Measurements from ENCODE around the gene GMPS.
A peak's percentile ranks its signal among the peaks of the same experiment; 100 is the strongest.
"Not testable (repeated sequence)": the region's sequence is repeated elsewhere in the genome, so short reads cannot be mapped to it uniquely, and the experiment has no call there.

GMPS gene

GRCh38 chr3:155870133-155870944 is at the start of gene GMPS:
TSS of gene GMPS (plus strand) at chr3:155870650. CDS start at chr3:155870871, 221 bp downstream.
- DNase-seq (ENCODE audit: low read depth, low spot score), result peak; percentile 79

GRCh38 chr3:155828490-155829098 is 41.9 kb upstream of the GMPS start:
- not testable (repeated sequence) for DNase-seq (ENCODE audit: low read depth, low spot score)

- DNase-seq (ENCODE audit: low read depth, low spot score), result no peak
Observed at GRCh38 chr3:155835341-155836071, 34.9 kb upstream of the GMPS start.

- no peak for DNase-seq (ENCODE audit: low read depth, low spot score)
Observed at GRCh38 chr3:155843569-155843968, 26.9 kb upstream of the GMPS start.

GRCh38 chr3:155846119-155846518 is 24.3 kb upstream of the GMPS start:
- DNase-seq (ENCODE audit: low read depth, low spot score), result no peak

GRCh38 chr3:155847993-155848392 is 22.5 kb upstream of the GMPS start:
- no peak for DNase-seq (ENCODE audit: low read depth, low spot score)

GRCh38 chr3:155849404-155849803 is 21.0 kb upstream of the GMPS start:
- DNase-seq (ENCODE audit: low read depth, low spot score), result not testable (repeated sequence)

GRCh38 chr3:155852341-155852740 is 18.1 kb upstream of the GMPS start:
- no peak for DNase-seq (ENCODE audit: low read depth, low spot score)

- no peak for DNase-seq (ENCODE audit: low read depth, low spot score)
Observed at GRCh38 chr3:155853214-155854140, 17.0 kb upstream of the GMPS start.

GRCh38 chr3:155854141-155854940 is 16.1 kb upstream of the GMPS start, which contains the start of gene SLC33A1:
TSS of gene SLC33A1 (minus strand) at chr3:155854427. CDS start at chr3:155853997, 430 bp downstream.
- peak; percentile 99 for DNase-seq (ENCODE audit: low read depth, low spot score)

GRCh38 chr3:155859859-155860258 is 10.6 kb upstream of the GMPS start:
- DNase-seq (ENCODE audit: low read depth, low spot score), result no peak

- not testable (repeated sequence) for DNase-seq (ENCODE audit: low read depth, low spot score)
Observed at GRCh38 chr3:155860424-155860823, 10.0 kb upstream of the GMPS start.

- no peak for DNase-seq (ENCODE audit: low read depth, low spot score)
Observed at GRCh38 chr3:155861476-155862183, 8.8 kb upstream of the GMPS start.

GRCh38 chr3:155862290-155862982 is 8.0 kb upstream of the GMPS start:
- DNase-seq (ENCODE audit: low read depth, low spot score), result not testable (repeated sequence)

GRCh38 chr3:155863072-155863784 is 7.2 kb upstream of the GMPS start:
- DNase-seq (ENCODE audit: low read depth, low spot score), result no peak

GRCh38 chr3:155869691-155870090 is 759 bp upstream of the GMPS start:
- no peak for DNase-seq (ENCODE audit: low read depth, low spot score)

GRCh38 chr3:155870945-155871745 is 695 bp downstream of the GMPS start:
- DNase-seq (ENCODE audit: low read depth, low spot score), result no peak

- DNase-seq (ENCODE audit: low read depth, low spot score), result no peak
Observed at GRCh38 chr3:155871746-155872158, 1.3 kb downstream of the GMPS start.

Data from smooth muscle cell of the brain vasculature (primary cell).